ENCODE data around the gene LRRTM3. TPM values are rescaled to one million over a fixed set of nuclear protein-coding genes. Genes with fewer than 3 reads are reported as not detected.

Gene LRRTM3
- total RNA-seq, 1 donor: not detected

GRCh38 chr10:66927251-66927935 lies 1.6 kb downstream of the LRRTM3 start:
- H3K4me2 ChIP-seq (ENCODE audit: insufficient read depth, low read length): no peak overlapping the region
- no peaks in the 10 kb centered on the region for H3K4me1 ChIP-seq (ENCODE audit: insufficient read depth, low read length)
- no peak for TF ChIP-seq CTCF (IDR thresholded peaks at IDR 0.05; ENCODE audit: extremely low read depth, low read depth, low read length)
- no peak overlapping the region for H3K27ac ChIP-seq (ENCODE audit: low read depth, low read length)
- H3K4me3 ChIP-seq (ENCODE audit: insufficient read depth, low read length): no peak overlapping the region
- no peaks in the 10 kb centered on the region for H3K36me3 ChIP-seq (ENCODE audit: insufficient read depth, low read length)
- peaks cover 10% of the 10 kb centered on the region for H3K27me3 ChIP-seq (ENCODE audit: insufficient read depth, low read length)
- H4K20me1 ChIP-seq (ENCODE audit: insufficient read depth, low read length): no peaks in the 10 kb centered on the region
- H3K9me3 ChIP-seq (ENCODE audit: low read depth, low read length): no peaks in the 10 kb centered on the region
- no peaks in the 10 kb centered on the region for H3K79me2 ChIP-seq (ENCODE audit: insufficient read depth, low read length)
- H2AFZ ChIP-seq (ENCODE audit: low read length): no peak overlapping the region
- DNase-seq (ENCODE audit: insufficient read length, low spot score, missing footprints): no peak

GRCh38 chr10:66927971-66928770 lies 2.3 kb downstream of the LRRTM3 start:
- Histone ChIP-seq H2AFZ (ENCODE audit: low read length) (peak overlapping the region; percentile 37), H3K27me3 (ENCODE audit: insufficient read depth, low read length) (peaks cover 10% of the 10 kb centered on the region), H3K4me3 (ENCODE audit: insufficient read depth, low read length) (no peak overlapping the region), H4K20me1 (ENCODE audit: insufficient read depth, low read length) (no peaks in the 10 kb centered on the region), H3K9me3 (ENCODE audit: low read depth, low read length) (no peaks in the 10 kb centered on the region), H3K4me1 (ENCODE audit: insufficient read depth, low read length) (no peaks in the 10 kb centered on the region), H3K79me2 (ENCODE audit: insufficient read depth, low read length) (no peaks in the 10 kb centered on the region), H3K36me3 (ENCODE audit: insufficient read depth, low read length) (no peaks in the 10 kb centered on the region), H3K27ac (ENCODE audit: low read depth, low read length) (no peak overlapping the region), H3K4me2 (ENCODE audit: insufficient read depth, low read length) (no peak overlapping the region)
- no peak for TF ChIP-seq CTCF (IDR thresholded peaks at IDR 0.05; ENCODE audit: extremely low read depth, low read depth, low read length)
- DNase-seq (ENCODE audit: insufficient read length, low spot score, missing footprints): no peak

GRCh38 chr10:66928776-66929175 lies 2.9 kb downstream of the LRRTM3 start:
- DNase-seq (ENCODE audit: insufficient read length, low spot score, missing footprints): no peak
- H2AFZ ChIP-seq (ENCODE audit: low read length): no peak overlapping the region
- peaks cover 10% of the 10 kb centered on the region for H3K27me3 ChIP-seq (ENCODE audit: insufficient read depth, low read length)
- no peak overlapping the region for H3K4me3 ChIP-seq (ENCODE audit: insufficient read depth, low read length)
- no peaks in the 10 kb centered on the region for H4K20me1 ChIP-seq (ENCODE audit: insufficient read depth, low read length)
- H3K27ac ChIP-seq (ENCODE audit: low read depth, low read length): no peak overlapping the region
- H3K79me2 ChIP-seq (ENCODE audit: insufficient read depth, low read length): no peaks in the 10 kb centered on the region
- TF ChIP-seq CTCF (IDR thresholded peaks at IDR 0.05; ENCODE audit: extremely low read depth, low read depth, low read length): no peak
- no peaks in the 10 kb centered on the region for H3K36me3 ChIP-seq (ENCODE audit: insufficient read depth, low read length)
- H3K4me2 ChIP-seq (ENCODE audit: insufficient read depth, low read length): no peak overlapping the region
- H3K4me1 ChIP-seq (ENCODE audit: insufficient read depth, low read length): no peaks in the 10 kb centered on the region
- H3K9me3 ChIP-seq (ENCODE audit: low read depth, low read length): no peaks in the 10 kb centered on the region

- Histone ChIP-seq H3K4me2 (ENCODE audit: insufficient read depth, low read length) (no peak overlapping the region), H3K27me3 (ENCODE audit: insufficient read depth, low read length) (peaks cover 10% of the 10 kb centered on the region), H3K36me3 (ENCODE audit: insufficient read depth, low read length) (no peaks in the 10 kb centered on the region), H4K20me1 (ENCODE audit: insufficient read depth, low read length) (no peaks in the 10 kb centered on the region), H3K4me3 (ENCODE audit: insufficient read depth, low read length) (no peak overlapping the region), H3K27ac (ENCODE audit: low read depth, low read length) (no peak overlapping the region), H3K79me2 (ENCODE audit: insufficient read depth, low read length) (no peaks in the 10 kb centered on the region), H3K9me3 (ENCODE audit: low read depth, low read length) (no peaks in the 10 kb centered on the region), H2AFZ (ENCODE audit: low read length) (no peak overlapping the region), H3K4me1 (ENCODE audit: insufficient read depth, low read length) (no peaks in the 10 kb centered on the region)
- DNase-seq (ENCODE audit: insufficient read length, low spot score, missing footprints): no peak
- no peak for TF ChIP-seq CTCF (IDR thresholded peaks at IDR 0.05; ENCODE audit: extremely low read depth, low read depth, low read length)
Measured at GRCh38 chr10:66929375-66929774, 3.5 kb downstream of the LRRTM3 start.
